ENCODE data around the gene UBXN1. TPM values are rescaled to one million over a fixed set of nuclear protein-coding genes. Genes with fewer than 3 reads are reported as not detected.
A peak's percentile ranks its signal among the peaks of the same experiment; 100 is the strongest.
"Not testable (repeated sequence)": the region's sequence is repeated elsewhere in the genome, so short reads cannot be mapped to it uniquely, and the experiment has no call there.

Gene UBXN1
- total RNA-seq, 1 experiment from 2014 or later = 135 TPM

- H3K36me3 Mint-ChIP-seq = peaks cover 38% of the 10 kb centered on the region
- not testable (repeated sequence) for H3K27me3 Mint-ChIP-seq (ENCODE audit: low read depth); H3K9me3 Mint-ChIP-seq; ATAC-seq; H3K27ac Mint-ChIP-seq; DNase-seq (ENCODE audit: low spot score); H3K4me3 Mint-ChIP-seq
- peaks cover 26% of the 10 kb centered on the region for H3K4me1 Mint-ChIP-seq
- CTCF ChIA-PET = interaction anchor here (0.6 to 1.0 kb wide), 2 partner anchors 22 to 94 kb away, joined by 3 to 5 read pairs; partner anchors contain the start of gene INTS5
- POLR2A ChIA-PET = interaction anchor here (1.3 to 3.5 kb wide), 2 partner anchors 8 to 10 kb away, joined by 4 to 10 read pairs; partner anchors contain the start of genes C11orf98 and CSKMT
Measured at GRCh38 chr11:62675415-62675814, 3.5 kb downstream of the UBXN1 start.

- ChIA-PET CTCF (interaction anchor here (0.5 kb wide), 1 partner anchor 22 kb away, joined by 3 read pairs; no protein-coding TSS in a partner anchor), POLR2A (interaction anchor here (0.5 to 3.5 kb wide), 5 partner anchors 8 to 83 kb away, joined by 3 to 35 read pairs (median 9); partner anchors contain the start of genes BSCL2, C11orf98, CSKMT and GNG3)
- peak overlapping the region; percentile 98 for H3K4me3 Mint-ChIP-seq
- no peaks in the 10 kb centered on the region for H3K9me3 Mint-ChIP-seq
- peaks cover 38% of the 10 kb centered on the region for H3K36me3 Mint-ChIP-seq
- no peak for DNase-seq (ENCODE audit: low spot score)
- peak overlapping the region; percentile 54; the same call in 1 of the 2 replicates for H3K27ac Mint-ChIP-seq
- TF ChIP-seq SP1 (CRISPR knock-in tag; conservative IDR thresholded peaks at IDR 0.05) (no peak), NFE2L1 (CRISPR knock-in tag; IDR thresholded peaks at IDR 0.05) (no peak), EMX1 (CRISPR knock-in tag; IDR thresholded peaks at IDR 0.05) (no peak), TCF7 (CRISPR knock-in tag; IDR thresholded peaks at IDR 0.05; ENCODE audit: low read depth) (no peak), FOXP1 (CRISPR knock-in tag; IDR thresholded peaks at IDR 0.05; ENCODE audit: borderline replicate concordance) (no peak), FOXK1 (CRISPR knock-in tag; IDR thresholded peaks at IDR 0.05) (no peak), CREM (CRISPR knock-in tag; IDR thresholded peaks at IDR 0.05) (no peak), ZNF416 (CRISPR knock-in tag; IDR thresholded peaks at IDR 0.05) (no peak), ERG (CRISPR knock-in tag; IDR thresholded peaks at IDR 0.05) (no peak), FOXJ3 (CRISPR knock-in tag; IDR thresholded peaks at IDR 0.05; ENCODE audit: borderline replicate concordance) (no peak), SMAD3 (CRISPR knock-in tag; IDR thresholded peaks at IDR 0.05; ENCODE audit: borderline replicate concordance) (no peak), SMAD4 (CRISPR knock-in tag; IDR thresholded peaks at IDR 0.05) (no peak), ELF4 (CRISPR knock-in tag; IDR thresholded peaks at IDR 0.05; ENCODE audit: low read depth) (no peak)
- no peaks in the 10 kb centered on the region for H3K27me3 Mint-ChIP-seq (ENCODE audit: low read depth)
- ATAC-seq = no peak
- H3K4me1 Mint-ChIP-seq = peaks cover 30% of the 10 kb centered on the region
Measured at GRCh38 chr11:62673196-62673525, 5.7 kb downstream of the UBXN1 start.

GRCh38 chr11:62671608-62672389 lies 7.1 kb downstream of the UBXN1 start, which contains the start of the genes LBHD1 and UQCC3:
LBHD1 (minus strand) TSS chr11:62672267; CDS start chr11:62670031, 2,236 bp downstream.
UQCC3 (plus strand) TSS chr11:62671673; CDS start chr11:62671746, 73 bp downstream.
- POLR2A ChIA-PET = interaction anchor here (0.5 to 2.8 kb wide), 23 partner anchors 11 to 279 kb away, joined by 3 to 35 read pairs (median 4); partner anchors contain the start of genes B3GAT3, BSCL2, GANAB and GNG3
- CTCF ChIA-PET = interaction anchor here (0.5 to 1.9 kb wide), 21 partner anchors 8 to 277 kb away, joined by 3 to 13 read pairs (median 4); partner anchors contain the start of genes BSCL2, EML3, GNG3 and HNRNPUL2
- Mint-ChIP-seq H3K4me1 (peaks cover 24% of the 10 kb centered on the region), H3K4me3 (peak within 1 kb of the TSS; percentile 98), H3K36me3 (peaks cover 33% of the 10 kb centered on the region), H3K27ac (peak within 1 kb of the TSS; percentile 98), H3K27me3 (ENCODE audit: low read depth) (no peaks in the 10 kb centered on the region), H3K9me3 (no peaks in the 10 kb centered on the region)
- ATAC-seq (peak; percentile 69), DNase-seq (ENCODE audit: low spot score) (peak; percentile 87)
- TF ChIP-seq PREB (CRISPR knock-in tag; IDR thresholded peaks at IDR 0.05; ENCODE audit: borderline replicate concordance) (no peak), CDX4 (CRISPR knock-in tag; IDR thresholded peaks at IDR 0.05; ENCODE audit: borderline replicate concordance) (no peak), CREB1 (CRISPR knock-in tag; IDR thresholded peaks at IDR 0.05) (no peak), NR1H2 (CRISPR knock-in tag; IDR thresholded peaks at IDR 0.05) (no peak), HMGA2 (CRISPR knock-in tag; IDR thresholded peaks at IDR 0.05) (no peak), CTCF (IDR thresholded peaks at IDR 0.05) (no peak), NFYB (CRISPR knock-in tag; conservative IDR thresholded peaks at IDR 0.05; ENCODE audit: low read depth) (no peak), IRF2 (CRISPR knock-in tag; IDR thresholded peaks at IDR 0.05; ENCODE audit: borderline replicate concordance, low read depth) (no peak), USF2 (CRISPR knock-in tag; IDR thresholded peaks at IDR 0.05) (peak; percentile 52), NFE2L1 (CRISPR knock-in tag; IDR thresholded peaks at IDR 0.05) (0 out of 2 replicates have a peak, but pooled peaks have one; percentile 7), EMX1 (CRISPR knock-in tag; IDR thresholded peaks at IDR 0.05) (no peak), TCF7 (CRISPR knock-in tag; IDR thresholded peaks at IDR 0.05; ENCODE audit: low read depth) (no peak), ATF6 (CRISPR knock-in tag; IDR thresholded peaks at IDR 0.05) (no peak)
